ENCODE results near the gene SBK3. TPM values are rescaled to one million over a fixed set of nuclear protein-coding genes. Genes with fewer than 3 reads are reported as not detected.

The SBK3 gene, protein sequence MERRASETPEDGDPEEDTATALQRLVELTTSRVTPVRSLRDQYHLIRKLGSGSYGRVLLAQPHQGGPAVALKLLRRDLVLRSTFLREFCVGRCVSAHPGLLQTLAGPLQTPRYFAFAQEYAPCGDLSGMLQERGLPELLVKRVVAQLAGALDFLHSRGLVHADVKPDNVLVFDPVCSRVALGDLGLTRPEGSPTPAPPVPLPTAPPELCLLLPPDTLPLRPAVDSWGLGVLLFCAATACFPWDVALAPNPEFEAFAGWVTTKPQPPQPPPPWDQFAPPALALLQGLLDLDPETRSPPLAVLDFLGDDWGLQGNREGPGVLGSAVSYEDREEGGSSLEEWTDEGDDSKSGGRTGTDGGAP
- 1.9 to 2.2 TPM (median 2.1 TPM) in 5 replicates for total RNA-seq (2022; extraction: Qiagen RNA extraction)

GRCh38 chr19:55545443-55545842 lies at the start of gene SBK3:
SBK3 (minus strand) TSS chr19:55545543; CDS start chr19:55545543, 0 bp downstream.

GRCh38 chr19:55580628-55581144 lies 35.3 kb upstream of the SBK3 start, which contains the start of gene ZNF579:
ZNF579 (minus strand) TSS chr19:55580848; CDS start chr19:55579639, 1,209 bp downstream.

GRCh38 chr19:55536951-55537740 lies 8.2 kb downstream of the SBK3 start, which contains the start of gene SBK2:
SBK2 (minus strand) TSS chr19:55537133; CDS start chr19:55536294, 839 bp downstream.

Other genes starting within 250 kb of the SBK3 start
- gene TMEM150B, start 220.2 kb downstream of the SBK3 start, total RNA-seq (2022; extraction: Qiagen RNA extraction) = not detected in 5 replicates
- gene KMT5C, start 205.7 kb downstream of the SBK3 start, total RNA-seq (2022; extraction: Qiagen RNA extraction) = 5.2 to 6.3 TPM (median 6.0 TPM) in 5 replicates
- 0.61 to 1.1 TPM (median 0.83 TPM) in 5 replicates for gene COX6B2, start 190.8 kb downstream of the SBK3 start, total RNA-seq (2022; extraction: Qiagen RNA extraction)
- 0.03 to 0.14 TPM (median 0.12 TPM) in 5 replicates for gene GARIN5B, start 182.3 kb downstream of the SBK3 start, total RNA-seq (2022; extraction: Qiagen RNA extraction)
- gene IL11, start 175.1 kb downstream of the SBK3 start, total RNA-seq (2022; extraction: Qiagen RNA extraction) = 9.6 to 11.2 TPM (median 10.5 TPM) in 5 replicates
- gene TMEM190, start 168.7 kb downstream of the SBK3 start, total RNA-seq (2022; extraction: Qiagen RNA extraction) = 0.93 to 2.2 TPM (median 1.3 TPM) in 5 replicates
- 2.0 to 9.6 TPM (median 7.8 TPM) in 5 replicates for gene TMEM238, start 161.3 kb downstream of the SBK3 start, total RNA-seq (2022; extraction: Qiagen RNA extraction)
- 2,614 to 2,914 TPM (median 2,802 TPM) in 5 replicates for gene RPL28, start 159.6 kb downstream of the SBK3 start, total RNA-seq (2022; extraction: Qiagen RNA extraction)
- 270 to 454 TPM (median 404 TPM) in 5 replicates for gene UBE2S, start 137.8 kb downstream of the SBK3 start, total RNA-seq (2022; extraction: Qiagen RNA extraction)
- 0.01 TPM in 1 of 5 replicates, not detected in the others for gene SHISA7, start 102.2 kb downstream of the SBK3 start, total RNA-seq (2022; extraction: Qiagen RNA extraction)
- 55.5 to 66.5 TPM (median 58.3 TPM) in 5 replicates for gene ISOC2, start 83.9 kb downstream of the SBK3 start, total RNA-seq (2022; extraction: Qiagen RNA extraction)
- not detected in 5 replicates for gene C19orf85, start 80.8 kb downstream of the SBK3 start, total RNA-seq (2022; extraction: Qiagen RNA extraction)
- gene ZNF628, start 68.9 kb downstream of the SBK3 start, total RNA-seq (2022; extraction: Qiagen RNA extraction) = 5.1 to 10.1 TPM (median 7.8 TPM) in 5 replicates
- 36.7 to 57.2 TPM (median 56.0 TPM) in 5 replicates for gene NAT14, start 60.4 kb downstream of the SBK3 start, total RNA-seq (2022; extraction: Qiagen RNA extraction)
- gene SSC5D, start 57.1 kb downstream of the SBK3 start, total RNA-seq (2022; extraction: Qiagen RNA extraction) = 0.40 to 0.99 TPM (median 0.66 TPM) in 5 replicates
- 1.5 to 2.4 TPM (median 1.9 TPM) in 5 replicates for gene SBK2, start 8.4 kb downstream of the SBK3 start, total RNA-seq (2022; extraction: Qiagen RNA extraction)
- gene ZNF579, start 35.3 kb upstream of the SBK3 start, total RNA-seq (2022; extraction: Qiagen RNA extraction) = 20.8 to 35.0 TPM (median 33.5 TPM) in 5 replicates
- gene FIZ1, start 54.0 kb upstream of the SBK3 start, total RNA-seq (2022; extraction: Qiagen RNA extraction) = 20.8 to 26.0 TPM (median 24.6 TPM) in 5 replicates
- gene ZNF524, start 54.7 kb upstream of the SBK3 start, total RNA-seq (2022; extraction: Qiagen RNA extraction) = 13.9 to 20.0 TPM (median 17.7 TPM) in 5 replicates
- gene ZNF865, start 60.1 kb upstream of the SBK3 start, total RNA-seq (2022; extraction: Qiagen RNA extraction) = 7.1 to 12.5 TPM (median 12.2 TPM) in 5 replicates
- gene ZNF784, start 79.0 kb upstream of the SBK3 start, total RNA-seq (2022; extraction: Qiagen RNA extraction) = 4.4 to 6.8 TPM (median 6.4 TPM) in 5 replicates
- 26.5 to 56.4 TPM (median 52.5 TPM) in 5 replicates for gene ZNF580, start 95.5 kb upstream of the SBK3 start, total RNA-seq (2022; extraction: Qiagen RNA extraction)
- gene ZNF581, start 98.1 kb upstream of the SBK3 start, total RNA-seq (2022; extraction: Qiagen RNA extraction) = 40.1 to 50.7 TPM (median 47.5 TPM) in 5 replicates
- 15.2 to 19.4 TPM (median 16.9 TPM) in 5 replicates for gene CCDC106, start 102.7 kb upstream of the SBK3 start, total RNA-seq (2022; extraction: Qiagen RNA extraction)
- 269 to 309 TPM (median 285 TPM) in 5 replicates for gene U2AF2, start 109.5 kb upstream of the SBK3 start, total RNA-seq (2022; extraction: Qiagen RNA extraction)
- 135 to 218 TPM (median 203 TPM) in 5 replicates for gene EPN1, start 129.7 kb upstream of the SBK3 start, total RNA-seq (2022; extraction: Qiagen RNA extraction)
- not detected in 5 replicates for gene NLRP9, start 192.9 kb upstream of the SBK3 start, total RNA-seq (2022; extraction: Qiagen RNA extraction)
- gene RFPL4A, start 213.6 kb upstream of the SBK3 start, total RNA-seq (2022; extraction: Qiagen RNA extraction) = 0.48 to 1.1 TPM (median 0.80 TPM) in 5 replicates
- gene RFPL4AL1, start 223.6 kb upstream of the SBK3 start, total RNA-seq (2022; extraction: Qiagen RNA extraction) = 0.10 to 0.29 TPM (median 0.14 TPM) in 4 of 5 replicates, not detected in the other

Data from A549 treated with AZD2906 at 1 μM for 4 hours (cell line).